GM13977 (cell line): ENCODE data around the gene SETBP1.

Experiments used
- DNase-seq: peaks from one replicate; pipeline ENCODE4 v3.0.0; 2012; ENCODE audit warnings: low spot score
- CTCF ChIP-seq: IDR thresholded peaks from 2 replicates; pipeline ENCODE4 v1.5.1; 2012; ENCODE audit warnings: mild to moderate bottlenecking, control low read depth; ENCODE audit not compliant: insufficient read depth; ENCODE audit errors: extremely low read depth, missing control alignments
- in situ Hi-C: fragments of 300-500 bp; cut with MboI; formaldehyde crosslinking; loops from one replicate; pipeline ENCODE4 v1.12.0; 2022; ENCODE audit warnings: low sequenced_read_pairs, low pct_unique_long_range_greater_than_20kb, mixed read lengths, inconsistent platforms; ENCODE audit not compliant: unreplicated experiment

SETBP1 gene

DNA sequence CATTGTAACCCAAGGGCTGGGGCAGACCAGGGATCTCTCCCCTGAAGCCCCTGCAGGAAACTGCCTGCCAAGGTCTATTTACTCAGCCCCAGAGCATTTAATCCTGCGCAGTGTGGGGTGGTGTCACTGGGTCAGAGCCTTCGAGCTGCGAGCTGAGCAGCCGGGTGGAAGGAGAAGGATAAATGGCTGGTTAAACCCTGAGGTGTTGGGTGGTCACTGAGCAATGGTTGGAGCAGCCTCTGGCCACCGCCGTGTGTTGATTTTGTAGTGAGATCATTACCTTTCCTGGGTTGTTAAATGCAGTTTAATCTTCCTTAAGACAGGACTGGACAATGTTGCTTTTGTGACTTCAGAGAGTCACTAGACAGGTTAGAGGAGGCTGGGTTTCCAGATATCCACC is 98.1 kb downstream of the SETBP1 start:
- in situ Hi-C loops, result no loop called here
- no peak for TF ChIP-seq CTCF
- no peak for DNase-seq

- in situ Hi-C loops, result no loop called here
- DNase-seq, result no peak
- TF ChIP-seq CTCF, result no peak
Measured at GRCh38 chr18:44779753-44780292, 99.1 kb downstream of the SETBP1 start.

- no peak for DNase-seq
- in situ Hi-C loops, result no loop called here
- TF ChIP-seq CTCF, result no peak
Measured at GRCh38 chr18:44781886-44782285, 101.2 kb downstream of the SETBP1 start.

DNA sequence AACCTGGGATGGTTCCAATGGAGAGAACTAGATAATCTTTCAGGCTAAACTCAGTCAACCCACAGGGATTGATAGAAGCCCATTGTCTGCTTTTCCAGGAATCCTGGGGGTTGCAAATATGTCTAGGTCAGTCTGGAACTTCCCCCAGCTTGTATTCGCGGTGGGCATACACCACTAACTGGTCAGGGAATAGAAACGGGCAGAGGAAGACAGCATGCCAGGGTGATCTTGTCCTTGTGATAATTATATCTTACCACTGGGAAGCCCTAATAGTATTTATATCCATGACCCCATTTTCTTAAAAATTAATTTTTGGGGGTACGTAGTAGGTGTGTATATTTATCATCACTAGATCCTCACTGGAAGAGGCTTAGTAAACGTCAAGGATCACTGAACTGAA is 101.9 kb downstream of the SETBP1 start:
- in situ Hi-C loops, result no loop called here
- TF ChIP-seq CTCF, result no peak
- DNase-seq, result no peak

DNA sequence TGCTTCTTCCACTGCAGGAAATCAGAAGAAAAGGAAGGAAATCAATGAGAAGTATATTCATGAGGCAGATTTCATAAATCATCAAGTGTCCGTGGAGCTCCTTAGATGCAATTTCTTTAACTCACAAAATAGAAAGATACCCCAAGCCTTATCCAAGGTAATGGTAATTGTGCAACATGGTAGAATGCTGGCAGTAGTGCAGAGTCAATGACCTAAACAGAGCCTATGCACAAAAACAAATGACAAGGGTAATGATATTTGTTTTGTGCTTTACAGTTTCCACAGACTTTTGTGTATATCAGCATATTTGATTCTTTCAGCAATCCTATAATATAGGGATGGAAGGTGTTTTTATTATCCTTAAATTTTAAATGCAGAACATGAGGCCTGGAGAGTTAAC is 102.7 kb downstream of the SETBP1 start:
- in situ Hi-C loops, result no loop called here
- no peak for DNase-seq

DNA sequence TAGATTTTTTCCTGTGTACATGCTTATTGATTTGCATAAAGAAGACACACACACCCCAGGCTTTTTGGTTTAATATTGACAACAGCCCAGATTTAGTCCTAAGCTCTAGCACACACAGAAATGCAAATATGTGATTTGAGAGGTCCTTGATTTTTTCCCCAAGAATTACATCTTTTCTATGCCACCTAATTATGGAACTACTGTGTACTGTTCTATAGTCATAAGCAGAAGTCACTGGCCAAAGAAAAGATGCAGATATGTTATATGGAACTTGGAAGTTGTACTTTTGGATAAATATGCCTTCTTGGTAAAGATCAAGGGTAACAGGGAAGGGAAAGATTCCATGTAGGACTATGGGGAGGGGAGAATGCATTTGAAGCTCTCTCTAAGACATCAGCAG is 105.6 kb downstream of the SETBP1 start:
- DNase-seq, result no peak
- no peak for TF ChIP-seq CTCF
- in situ Hi-C loops, result no loop called here

More for the DNA sequence above, 102.7 kb downstream of the SETBP1 start:
- no peak for TF ChIP-seq CTCF

- in situ Hi-C loops, result no loop called here
- no peak for TF ChIP-seq CTCF
- peak; percentile 55 for DNase-seq
Measured at GRCh38 chr18:44786688-44787087, 106.0 kb downstream of the SETBP1 start.
